Large intestine (tissue), 3 donors: ENCODE data around the gene UST. TPM values are rescaled to one million over a fixed set of nuclear protein-coding genes. Genes with fewer than 3 reads are reported as not detected.

Experiments used
- DNase-seq, 2 donors: peaks; one replicate each; pipeline versions ENCODE4 v3.0.0 to v3.0.0-alpha.2; 2013
- H3K27ac ChIP-seq: one replicate; pipeline ENCODE4 v1.5.1; 2013; ENCODE audit warnings: low read length
- H3K27me3 ChIP-seq: 2 replicates; pipeline ENCODE4 v1.6.1; 2013; ENCODE audit warnings: low read length; ENCODE audit not compliant: control insufficient read depth, insufficient read depth
- H3K36me3 ChIP-seq: 2 replicates; pipeline ENCODE4 v1.6.1; 2013; ENCODE audit warnings: low read length; ENCODE audit not compliant: control insufficient read depth, insufficient read depth
- H3K4me1 ChIP-seq: one replicate; pipeline ENCODE4 v1.6.1; 2013; ENCODE audit warnings: low read length; ENCODE audit not compliant: control insufficient read depth, insufficient read depth
- H3K4me3 ChIP-seq: one replicate; pipeline ENCODE4 v1.5.1; 2013; ENCODE audit warnings: low read length
- H3K9me3 ChIP-seq: one replicate; pipeline ENCODE4 v1.6.1; 2013; ENCODE audit warnings: mild to moderate bottlenecking, low read depth, low read length, moderate library complexity; ENCODE audit not compliant: control insufficient read depth
- WGBS: methylation state at CpG from one replicate; pipeline ENCODE4 v1.1.5; 2013; ENCODE audit warnings: low lambda C conversion rate; ENCODE audit not compliant: insufficient coverage; 5-methylcytosine and 5-hydroxymethylcytosine counted together
- polyA plus RNA-seq: library from polyadenylated mRNA; unstranded; fragments of 120-200 nt; gene quantifications from one replicate; pipeline ENCODE4 v1.2.1, GENCODE V29; 2013

UST gene
- polyA plus RNA-seq, 1 donor: 2.9 TPM

DNA sequence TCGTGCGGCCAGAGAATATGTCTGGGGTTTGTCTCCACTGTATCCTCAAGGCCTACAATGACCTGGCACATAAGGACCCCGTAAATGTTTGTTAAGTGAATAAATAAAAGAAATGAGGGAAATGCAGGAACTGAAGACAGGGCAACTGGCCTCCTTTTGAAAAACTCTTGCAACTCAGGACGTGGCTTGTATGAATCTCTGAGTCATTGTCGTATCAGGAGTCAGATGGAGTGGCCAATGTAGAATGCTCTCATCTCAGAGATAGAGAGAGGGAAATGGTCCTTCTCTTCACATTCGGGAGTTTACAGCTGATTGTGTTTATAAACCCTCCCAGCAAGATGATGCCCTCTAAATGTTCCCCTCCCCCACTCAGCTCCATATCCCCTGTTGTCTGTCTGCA, 57.1 kb downstream of the UST start:
- Histone ChIP-seq H3K4me1 (no peaks in the 10 kb centered on the region), H3K27me3 (peaks cover 4% of the 10 kb centered on the region), H3K27ac (no peak overlapping the region), H3K4me3 (no peak overlapping the region), H3K9me3 (no peaks in the 10 kb centered on the region), H3K36me3 (no peaks in the 10 kb centered on the region)
- WGBS: no CpG with 5 or more reads among the region's 6 CpGs
- no peak for DNase-seq

DNA sequence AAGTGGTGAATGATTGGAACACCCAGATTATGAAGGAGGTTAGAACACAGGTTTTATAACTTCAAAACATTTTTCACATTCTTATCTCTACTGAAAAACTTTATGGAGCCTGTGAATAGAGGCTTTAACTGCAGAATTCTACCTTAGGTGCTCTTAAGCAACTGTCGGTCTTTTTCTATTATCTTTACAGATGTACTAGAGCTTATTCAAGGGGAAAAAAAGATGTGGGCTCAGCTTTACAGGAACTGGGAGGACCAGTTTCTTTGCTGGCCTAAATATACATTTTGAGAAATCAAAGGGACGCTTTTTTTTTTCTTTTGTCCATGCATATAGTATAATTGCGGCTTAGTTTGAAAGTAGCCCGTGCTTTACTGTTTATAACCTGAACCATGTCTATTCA, 58.9 kb downstream of the UST start:
- no peak for DNase-seq
- Histone ChIP-seq H3K4me3 (no peak overlapping the region), H3K27me3 (no peaks in the 10 kb centered on the region), H3K9me3 (no peaks in the 10 kb centered on the region), H3K4me1 (no peaks in the 10 kb centered on the region), H3K27ac (no peak overlapping the region), H3K36me3 (no peaks in the 10 kb centered on the region)
- WGBS: no CpG with 5 or more reads among the region's 4 CpGs

DNA sequence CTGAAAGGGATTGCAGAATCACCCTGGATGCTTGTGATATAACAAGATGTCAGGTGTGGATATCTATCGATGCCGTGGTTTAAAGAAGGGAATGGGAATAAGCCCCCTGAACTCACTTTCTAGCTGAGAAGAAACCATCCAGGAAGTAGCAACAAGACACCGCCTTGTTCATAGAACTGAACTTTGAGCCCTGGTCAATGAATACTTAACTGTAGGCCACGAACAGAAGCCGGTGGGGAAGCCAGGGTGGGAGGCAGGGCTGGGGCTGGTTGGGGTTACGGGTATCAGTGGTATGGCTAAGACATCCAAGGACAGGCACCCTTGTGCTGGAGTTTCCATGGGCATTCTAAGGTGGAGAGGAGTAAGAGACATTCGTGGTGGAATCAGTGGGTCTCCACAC, 61.0 kb downstream of the UST start:
- Histone ChIP-seq H3K4me1 (no peaks in the 10 kb centered on the region), H3K27ac (no peak overlapping the region), H3K36me3 (no peaks in the 10 kb centered on the region), H3K27me3 (no peaks in the 10 kb centered on the region), H3K4me3 (no peak overlapping the region), H3K9me3 (no peaks in the 10 kb centered on the region)
- WGBS: no CpG with 5 or more reads among the region's 7 CpGs
- no peak for DNase-seq

DNA sequence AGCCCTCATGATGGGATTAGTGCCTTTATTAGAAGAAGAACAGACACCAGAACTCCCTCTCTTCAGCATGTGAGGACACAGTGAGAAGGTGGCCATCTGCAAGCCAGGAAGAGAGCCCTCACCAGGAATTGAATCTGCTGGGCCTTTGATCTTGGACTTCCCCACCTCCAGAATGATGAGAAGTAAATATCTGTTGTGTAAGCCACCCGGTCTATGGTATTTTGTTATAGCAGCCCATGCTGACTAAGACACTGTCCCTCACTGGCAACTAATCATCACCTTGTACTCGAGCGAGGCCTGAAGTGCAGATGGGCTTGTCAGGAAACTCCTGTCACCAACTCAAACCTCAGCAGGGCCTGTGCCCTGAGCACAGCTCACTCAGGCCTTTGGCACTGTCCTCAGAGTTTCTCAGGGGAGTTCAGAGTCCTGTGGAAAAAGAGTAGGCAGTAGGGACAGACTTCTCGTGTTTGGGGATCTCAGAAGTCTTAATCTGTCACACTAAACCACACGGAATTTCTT, 62.0 kb downstream of the UST start:
- Histone ChIP-seq H3K27me3 (no peaks in the 10 kb centered on the region), H3K4me1 (no peaks in the 10 kb centered on the region), H3K9me3 (no peaks in the 10 kb centered on the region), H3K27ac (no peak overlapping the region), H3K36me3 (no peaks in the 10 kb centered on the region), H3K4me3 (no peak overlapping the region)
- WGBS: 85% methylated on average over 2 of the region's 5 CpGs
- DNase-seq: no peak

DNA sequence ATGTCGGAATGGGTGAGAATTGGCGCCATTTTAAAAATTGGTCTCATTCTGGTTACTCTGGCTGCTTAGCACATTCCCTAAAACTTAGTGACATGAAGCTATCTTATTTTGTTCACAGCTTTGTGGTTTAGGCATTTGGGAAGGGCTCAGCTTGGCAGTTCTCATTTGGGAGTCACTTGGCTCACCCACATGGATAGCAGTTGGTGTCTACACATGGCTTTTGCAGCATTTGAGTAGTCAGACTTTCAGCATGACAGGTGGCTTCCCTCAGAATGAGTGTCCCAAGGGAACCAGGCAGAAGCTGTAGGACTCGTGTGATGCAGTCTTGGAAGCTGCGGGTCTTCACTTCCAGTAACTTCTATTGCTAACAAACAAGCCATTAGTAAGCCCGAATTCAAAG, 64.6 kb downstream of the UST start:
- Histone ChIP-seq H3K27ac (no peak overlapping the region), H3K36me3 (no peaks in the 10 kb centered on the region), H3K4me1 (no peaks in the 10 kb centered on the region), H3K4me3 (no peak overlapping the region), H3K9me3 (no peaks in the 10 kb centered on the region), H3K27me3 (no peaks in the 10 kb centered on the region)
- WGBS: no CpG with 5 or more reads among the region's 5 CpGs
- no peak for DNase-seq

DNA sequence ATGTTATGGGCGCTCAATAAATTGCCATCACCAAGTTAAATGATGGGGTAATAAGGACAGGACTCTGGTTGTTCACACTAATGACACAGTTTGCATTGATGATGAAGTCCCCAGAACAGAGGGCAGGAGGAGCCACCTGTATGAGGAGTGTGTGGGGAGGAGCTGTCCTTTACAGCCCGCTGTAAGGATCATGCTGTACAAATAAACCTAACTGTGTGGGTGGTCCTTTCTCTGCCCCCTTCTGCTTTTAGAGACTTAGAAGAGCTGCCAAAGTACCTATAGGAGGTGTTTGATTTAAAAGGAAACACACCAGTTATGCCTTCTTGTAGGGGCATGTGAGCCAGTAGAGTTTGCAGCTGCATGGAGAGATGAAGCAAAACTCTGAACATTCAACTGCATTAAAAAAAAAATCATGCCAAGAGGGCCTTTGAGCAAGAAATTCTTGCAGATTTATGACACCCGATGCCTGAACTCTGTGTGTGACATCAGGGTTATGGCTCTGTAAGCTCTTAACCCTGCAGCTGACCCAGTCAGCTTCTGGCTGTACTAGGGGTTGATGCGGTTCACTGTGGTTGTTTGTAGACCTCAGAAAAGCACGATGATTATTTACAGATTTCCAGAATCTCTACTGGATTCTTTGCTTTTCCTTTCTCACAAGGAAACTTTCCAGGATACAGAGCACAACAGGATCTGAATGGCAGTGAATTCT, 67.4 kb downstream of the UST start:
- WGBS: no CpG with 5 or more reads among the region's 5 CpGs
- H3K4me3 ChIP-seq: no peak overlapping the region
- no peaks in the 10 kb centered on the region for H3K4me1 ChIP-seq
- no peak for DNase-seq
- H3K27me3 ChIP-seq: no peaks in the 10 kb centered on the region
- no peaks in the 10 kb centered on the region for H3K36me3 ChIP-seq
- no peaks in the 10 kb centered on the region for H3K9me3 ChIP-seq
- no peak overlapping the region for H3K27ac ChIP-seq

DNA sequence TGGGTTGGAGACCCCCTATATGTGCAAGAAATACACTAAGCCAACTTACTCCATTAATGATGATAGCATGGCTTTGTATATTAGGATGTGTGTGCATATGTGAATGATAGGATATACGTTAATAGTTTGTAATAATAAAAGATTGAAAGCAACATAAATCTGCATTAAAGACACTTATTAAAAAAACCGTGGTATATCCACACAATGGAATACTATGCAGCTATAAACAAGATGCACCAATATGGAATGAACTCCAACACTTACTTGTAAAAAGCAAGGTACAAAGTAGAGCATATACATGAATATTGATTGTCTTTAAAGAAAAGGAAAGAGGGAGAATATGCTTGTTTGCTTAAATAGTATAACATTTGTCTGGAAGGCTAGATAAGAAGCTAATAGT, 68.0 kb downstream of the UST start:
- WGBS: 100% methylated on average over 1 of the region's 2 CpGs
- Histone ChIP-seq H3K27me3 (no peaks in the 10 kb centered on the region), H3K9me3 (no peaks in the 10 kb centered on the region), H3K4me3 (no peak overlapping the region), H3K4me1 (no peaks in the 10 kb centered on the region), H3K27ac (no peak overlapping the region), H3K36me3 (no peaks in the 10 kb centered on the region)
- DNase-seq: no peak

DNA sequence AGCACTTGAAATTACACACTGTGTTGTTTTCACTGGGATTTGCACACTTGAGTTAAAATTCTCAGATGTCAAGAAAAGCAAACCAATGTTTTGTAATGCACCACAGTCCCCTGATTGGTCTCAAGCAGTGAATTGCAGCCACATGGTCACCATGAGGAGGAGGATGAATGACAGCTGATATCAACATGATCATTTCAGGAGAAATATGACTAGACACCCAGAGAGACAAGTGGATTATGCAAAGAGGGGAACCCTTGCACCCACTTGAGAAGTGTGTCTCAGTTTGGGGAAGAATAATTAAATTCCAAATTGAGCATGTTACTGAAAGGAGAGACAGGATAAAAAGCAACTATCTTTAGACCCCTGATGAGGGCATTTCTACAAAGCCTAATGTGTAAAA, 69.3 kb downstream of the UST start:
- no peaks in the 10 kb centered on the region for H3K9me3 ChIP-seq

DNA sequence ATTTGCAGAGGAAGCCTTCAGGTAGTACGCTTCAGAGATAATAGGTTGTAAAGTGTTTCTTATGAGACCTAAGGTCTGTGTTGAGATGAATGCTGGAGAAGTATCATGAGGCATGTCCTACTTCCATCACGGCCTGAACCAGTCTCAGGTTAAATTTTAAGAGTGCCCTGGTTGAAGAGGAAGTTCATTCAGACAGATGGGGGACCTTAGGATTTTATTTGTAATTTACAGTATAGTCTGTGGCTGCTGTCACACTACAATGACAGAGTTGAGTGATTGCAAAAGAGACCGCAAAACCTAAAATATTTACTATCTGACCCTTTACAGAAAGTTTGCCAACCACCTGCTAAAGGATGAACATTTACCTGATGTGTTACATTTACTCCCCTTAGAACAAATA, 70.9 kb downstream of the UST start:
- no peak overlapping the region for H3K27ac ChIP-seq
- H3K27me3 ChIP-seq: no peaks in the 10 kb centered on the region
- H3K36me3 ChIP-seq: no peaks in the 10 kb centered on the region
- H3K4me3 ChIP-seq: no peak overlapping the region
- no CpG with 5 or more reads among the region's 3 CpGs for WGBS
- H3K9me3 ChIP-seq: no peaks in the 10 kb centered on the region
- H3K4me1 ChIP-seq: no peaks in the 10 kb centered on the region
- DNase-seq: peak in 1 of 2 donors; percentile 8

More for the DNA sequence above, 69.3 kb downstream of the UST start:
- no peak overlapping the region for H3K4me3 ChIP-seq
- no peak for DNase-seq
- no peaks in the 10 kb centered on the region for H3K4me1 ChIP-seq
- no peak overlapping the region for H3K27ac ChIP-seq
- H3K36me3 ChIP-seq: no peaks in the 10 kb centered on the region
- H3K27me3 ChIP-seq: no peaks in the 10 kb centered on the region

DNA sequence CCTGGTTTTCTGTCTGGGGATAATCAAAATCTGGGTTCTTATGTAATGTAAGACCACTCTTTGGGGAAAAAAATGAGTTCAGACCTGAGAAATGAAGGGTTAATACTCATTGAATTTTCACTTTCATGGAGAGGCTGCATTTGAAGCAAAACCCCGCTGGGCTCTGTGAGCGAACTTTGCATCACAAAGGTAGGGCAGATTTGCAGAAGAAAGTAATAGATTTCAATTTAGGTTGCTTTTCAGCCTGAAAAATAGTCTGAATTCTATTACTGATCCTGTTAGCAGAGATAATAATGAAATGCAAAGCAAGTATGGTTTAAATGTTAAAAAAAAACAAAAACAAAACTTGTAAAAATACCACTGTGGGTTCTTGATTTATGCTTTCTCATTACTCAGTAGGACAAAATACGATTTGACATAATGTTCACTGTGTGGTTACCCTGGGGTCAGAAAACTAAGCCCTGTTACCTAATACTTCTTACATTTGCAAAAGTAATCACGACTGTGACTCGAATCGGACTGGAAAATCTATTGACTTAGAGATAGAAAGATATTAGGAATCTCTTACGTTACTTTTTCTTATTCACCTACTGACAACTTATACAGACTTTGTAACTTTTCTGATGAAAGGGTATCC, 72.2 kb downstream of the UST start:
- H3K4me1 ChIP-seq: no peaks in the 10 kb centered on the region
- no peaks in the 10 kb centered on the region for H3K36me3 ChIP-seq
- H3K4me3 ChIP-seq: no peak overlapping the region
- H3K27me3 ChIP-seq: no peaks in the 10 kb centered on the region
- 87% methylated on average over 6 of the region's 7 CpGs for WGBS
- H3K9me3 ChIP-seq: no peaks in the 10 kb centered on the region
- no peak overlapping the region for H3K27ac ChIP-seq
- no peak for DNase-seq

DNA sequence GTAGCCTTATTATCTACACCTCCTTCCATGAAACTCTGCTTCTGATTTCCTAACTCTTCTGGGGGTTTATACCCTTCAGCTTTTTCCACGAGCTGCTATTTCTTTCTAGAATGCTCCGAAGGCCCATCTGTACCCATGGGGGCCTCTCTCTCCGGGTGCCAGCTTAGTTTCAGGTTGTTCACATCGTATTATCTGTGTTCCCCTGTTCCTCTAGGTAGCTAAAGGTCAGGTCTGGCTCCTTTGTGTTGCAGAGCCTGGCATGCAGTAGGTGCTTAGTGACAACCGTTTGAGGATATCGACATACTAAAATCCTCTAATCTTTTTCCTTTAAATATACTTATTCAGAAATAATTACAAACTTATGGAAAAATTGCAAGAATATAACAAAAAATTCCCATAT, 73.0 kb downstream of the UST start:
- H3K27me3 ChIP-seq: no peaks in the 10 kb centered on the region
- H3K36me3 ChIP-seq: no peaks in the 10 kb centered on the region
- H3K4me1 ChIP-seq: no peaks in the 10 kb centered on the region
- 82% methylated on average over 2 of the region's 6 CpGs for WGBS
- H3K9me3 ChIP-seq: no peaks in the 10 kb centered on the region
- DNase-seq: no peak
- H3K27ac ChIP-seq: no peak overlapping the region
- no peak overlapping the region for H3K4me3 ChIP-seq
